Esophagus squamous epithelium (tissue), 5 donors: ENCODE measurements around the gene MEP1B. TPM values are rescaled to one million over a fixed set of nuclear protein-coding genes. Genes with fewer than 3 reads are reported as not detected.
"Not testable (repeated sequence)": the region's sequence is repeated elsewhere in the genome, so short reads cannot be mapped to it uniquely, and the experiment has no call there.

Source experiments
- DNase-seq: peaks from one replicate; lab custom pipeline; 2025; lab: John Stamatoyannopoulos, UW
- H3K27ac ChIP-seq, 4 donors: fragments of 200-600 bp; sonication (generic); one replicate each; pipeline ENCODE4 v1.5.1; 2016 to 2019; ENCODE audit warnings: mild to moderate bottlenecking in 1 of 4
- H3K27me3 ChIP-seq, 4 donors: fragments of 200-600 bp; sonication (generic); 1 replicate in 3 of 4; 2 replicates in 1 of 4; pipeline versions ENCODE4 v1.5.1 to v1.6.0; 2017 to 2021; ENCODE audit warnings: antibody characterized with exemption in 1 of 4
- H3K36me3 ChIP-seq, 3 donors: fragments of 200-600 bp; sonication (generic); one replicate each; pipeline ENCODE4 v1.5.1; 2016 to 2019
- H3K4me1 ChIP-seq, 3 donors: fragments of 200-600 bp; sonication (generic); one replicate each; pipeline ENCODE4 v1.5.1; 2017 to 2019
- H3K4me3 ChIP-seq, 4 donors: fragments of 200-600 bp; sonication (generic); 1 replicate in 3 of 4; 2 replicates in 1 of 4; pipeline ENCODE4 v1.5.1; 2016 to 2019; ENCODE audit warnings: mild to moderate bottlenecking in 2 of 4, moderate library complexity in 1 of 4
- H3K9me3 ChIP-seq, 3 donors: fragments of 200-600 bp; sonication (generic); one replicate each; pipeline ENCODE4 v1.5.1; 2016 to 2019
- CTCF ChIP-seq, 6 experiments: fragments of 450-650 bp in 4 of 6; fragments of 200-600 bp in 2 of 6; sonication (generic) in 2 of 6; IDR thresholded peaks; one replicate each; pipeline ENCODE4 v1.5.1; 2016 to 2019; ENCODE audit warnings: antibody characterized with exemption in 6 of 6, mild to moderate bottlenecking in 4 of 6, moderate library complexity in 4 of 6
- POLR2A ChIP-seq, 4 donors: fragments of 450-650 bp; IDR thresholded peaks; one replicate each; pipeline ENCODE4 v1.6.1; 2017; ENCODE audit warnings: antibody characterized with exemption in 4 of 4, mild to moderate bottlenecking in 4 of 4, moderate library complexity in 3 of 4
- WGBS, 2 donors: methylation state at CpG; one replicate each; pipeline ENCODE4 v1.1.5; 2018; 5-methylcytosine and 5-hydroxymethylcytosine counted together
- intact Hi-C: fragments of 100-400 bp; cut with DNase I; formaldehyde crosslinking; loops from one replicate; pipeline ENCODE4 v1.15.0; 2022
- total RNA-seq, 4 donors: library from RNA; depleted of rRNA; stranded (reverse); fragments of >200 nt; gene quantifications; one replicate each; pipeline ENCODE4 v1.1.0, GENCODE V29; 2016
- donor health status: DM: yes; HTN: yes; CAD: no.

MEP1B gene
- total RNA-seq, 4 donors from 2014 or later, result not detected

DNA sequence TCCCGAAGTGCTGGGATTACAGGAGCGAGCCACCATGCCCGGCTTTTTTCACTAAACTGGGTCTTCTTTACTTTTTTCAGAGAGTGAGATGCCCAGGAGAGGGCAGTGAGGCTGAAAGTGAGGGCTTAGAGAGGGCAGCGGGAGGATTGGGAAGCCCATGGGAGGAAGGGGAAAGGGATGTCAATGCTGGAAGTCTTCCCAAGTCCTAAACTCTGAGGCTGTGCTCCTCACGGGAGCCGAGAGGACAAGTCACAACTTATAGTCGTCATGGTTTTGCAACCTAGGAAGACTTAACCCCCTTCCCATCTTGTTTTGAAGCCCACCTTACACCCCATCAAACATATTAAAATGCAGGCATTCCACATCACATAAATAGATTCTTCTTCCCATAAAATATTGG, 15.1 kb upstream of the MEP1B start:
- no peaks in the 10 kb centered on the region for H3K9me3 ChIP-seq
- WGBS, 2 donors, result 60 to 81% methylated on average over 4 to 7 of the region's 7 CpGs
- no peak overlapping the region for H3K27ac ChIP-seq
- H3K36me3 ChIP-seq, result no peaks in the 10 kb centered on the region
- H3K27me3 ChIP-seq, result no peaks in the 10 kb centered on the region
- H3K4me3 ChIP-seq, result no peak overlapping the region
- TF ChIP-seq POLR2A (IDR thresholded peaks at IDR 0.05) (no peak), CTCF (IDR thresholded peaks at IDR 0.05) (no peak)
- no peak for DNase-seq
- intact Hi-C loops, result no loop called here
- H3K4me1 ChIP-seq, result no peaks in the 10 kb centered on the region

GRCh38 chr18:32175265-32175664, 14.6 kb upstream of the MEP1B start:
- Histone ChIP-seq H3K4me3 (no peak overlapping the region), H3K27me3 (no peaks in the 10 kb centered on the region), H3K4me1 (no peaks in the 10 kb centered on the region), H3K9me3 (no peaks in the 10 kb centered on the region), H3K27ac (no peak overlapping the region), H3K36me3 (no peaks in the 10 kb centered on the region)
- intact Hi-C loops, result no loop called here
- no peak for DNase-seq
- 83 to 86% methylated on average over 1 of the region's 1 CpG for WGBS, 2 donors
- TF ChIP-seq POLR2A (IDR thresholded peaks at IDR 0.05) (no peak), CTCF (IDR thresholded peaks at IDR 0.05) (no peak)

- H3K36me3 ChIP-seq, intact Hi-C loops, H3K27ac ChIP-seq, DNase-seq, H3K9me3 ChIP-seq, H3K4me3 ChIP-seq, H3K4me1 ChIP-seq, H3K27me3 ChIP-seq: not testable (repeated sequence)
- WGBS, 2 donors, result 89 to 91% methylated on average over 1 of the region's 1 CpG
These were observed 13.1 kb upstream of the MEP1B start for GRCh38 chr18:32176745-32177144.

DNA sequence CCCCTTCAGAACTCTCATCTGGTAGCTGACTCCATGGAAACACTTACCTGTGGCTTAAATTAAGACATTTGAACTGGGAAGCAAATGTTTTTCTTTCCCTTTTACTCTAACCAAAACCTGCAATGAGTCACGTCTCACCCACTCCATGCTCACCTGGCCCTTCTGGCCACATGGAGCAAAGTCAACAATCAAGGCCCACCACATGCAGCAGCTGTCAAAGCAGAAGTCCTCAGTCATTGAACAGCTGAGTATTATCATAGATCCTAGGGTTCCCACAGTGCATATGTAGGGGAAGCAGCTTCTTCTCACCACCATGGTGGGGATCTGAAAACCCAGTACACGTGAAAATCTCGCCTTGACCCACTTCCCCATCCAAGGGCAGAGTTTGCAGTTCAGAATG, 12.3 kb upstream of the MEP1B start:
- intact Hi-C loops, result no loop called here
- no peaks in the 10 kb centered on the region for H3K27me3 ChIP-seq
- H3K36me3 ChIP-seq, result no peaks in the 10 kb centered on the region
- H3K4me1 ChIP-seq, result no peaks in the 10 kb centered on the region
- 84 to 86% methylated on average over 3 of the region's 3 CpGs for WGBS, 2 donors
- DNase-seq, result no peak
- TF ChIP-seq CTCF (IDR thresholded peaks at IDR 0.05) (no peak), POLR2A (IDR thresholded peaks at IDR 0.05) (no peak)
- H3K4me3 ChIP-seq, result no peak overlapping the region
- H3K27ac ChIP-seq, result no peak overlapping the region
- H3K9me3 ChIP-seq, result no peaks in the 10 kb centered on the region

DNA sequence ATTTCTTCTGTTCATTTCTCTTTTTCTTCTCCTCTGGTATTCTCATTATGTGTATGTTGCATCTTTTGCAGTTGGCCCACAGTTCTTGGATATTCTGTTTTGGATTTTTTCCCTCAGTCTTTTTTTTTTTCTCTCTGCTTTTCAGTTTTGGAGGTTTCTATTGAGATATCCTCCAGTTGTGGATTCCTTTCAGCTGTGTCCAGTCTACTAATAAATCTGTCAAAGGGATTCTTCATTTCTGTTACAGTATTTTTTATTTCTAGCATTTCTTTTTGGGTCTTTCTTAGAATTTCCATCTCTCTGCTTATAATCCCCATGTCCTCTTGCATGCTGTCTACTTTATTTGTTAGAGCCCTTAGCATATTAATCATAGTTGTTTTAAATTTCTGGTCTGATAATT, 6.3 kb upstream of the MEP1B start:
- Histone ChIP-seq H3K4me3 (no peak overlapping the region), H3K4me1 (no peaks in the 10 kb centered on the region), H3K36me3 (no peaks in the 10 kb centered on the region), H3K27ac (no peak overlapping the region), H3K27me3 (no peaks in the 10 kb centered on the region), H3K9me3 (no peaks in the 10 kb centered on the region)
- DNase-seq, result no peak
- TF ChIP-seq POLR2A (IDR thresholded peaks at IDR 0.05) (no peak), CTCF (IDR thresholded peaks at IDR 0.05) (no peak)
- intact Hi-C loops, result no loop called here

DNA sequence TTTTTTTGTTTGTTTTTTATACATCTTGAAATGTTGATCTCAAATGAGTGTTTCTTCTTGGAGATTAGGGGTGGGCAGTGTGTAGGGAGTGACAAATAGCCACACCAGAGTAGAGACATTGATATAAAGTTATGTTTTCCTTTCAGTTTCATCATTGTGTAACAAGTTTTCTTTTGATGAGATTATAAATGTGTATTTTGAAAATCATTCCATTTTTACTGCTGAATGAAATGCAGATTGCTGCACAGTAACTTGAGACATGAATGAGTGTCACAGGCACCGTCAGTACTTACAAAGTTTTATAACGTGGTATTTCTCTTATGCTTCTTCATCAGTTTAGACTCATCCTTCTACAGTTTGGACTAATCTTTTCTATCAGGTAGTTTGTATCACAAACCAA, 370 bp downstream of the MEP1B start:
- no peak overlapping the region for H3K27ac ChIP-seq
- H3K4me3 ChIP-seq, result no peak overlapping the region
- no peaks in the 10 kb centered on the region for H3K27me3 ChIP-seq
- H3K4me1 ChIP-seq, result no peaks in the 10 kb centered on the region
- no peak for TF ChIP-seq POLR2A (IDR thresholded peaks at IDR 0.05)
- TF ChIP-seq CTCF (IDR thresholded peaks at IDR 0.05), result no peak
- H3K36me3 ChIP-seq, result no peaks in the 10 kb centered on the region
- DNase-seq, result no peak
- intact Hi-C loops, result no loop called here
- H3K9me3 ChIP-seq, result no peaks in the 10 kb centered on the region
- WGBS, 2 donors, result 56 to 58% methylated on average over 2 of the region's 2 CpGs
